ENCODE results near the gene SPIC. TPM values are rescaled to one million over a fixed set of nuclear protein-coding genes. Genes with fewer than 3 reads are reported as not detected.

Gene SPIC
- total and polyA plus RNA-seq, 2 donors, result 2.2 to 7.0 TPM

DNA sequence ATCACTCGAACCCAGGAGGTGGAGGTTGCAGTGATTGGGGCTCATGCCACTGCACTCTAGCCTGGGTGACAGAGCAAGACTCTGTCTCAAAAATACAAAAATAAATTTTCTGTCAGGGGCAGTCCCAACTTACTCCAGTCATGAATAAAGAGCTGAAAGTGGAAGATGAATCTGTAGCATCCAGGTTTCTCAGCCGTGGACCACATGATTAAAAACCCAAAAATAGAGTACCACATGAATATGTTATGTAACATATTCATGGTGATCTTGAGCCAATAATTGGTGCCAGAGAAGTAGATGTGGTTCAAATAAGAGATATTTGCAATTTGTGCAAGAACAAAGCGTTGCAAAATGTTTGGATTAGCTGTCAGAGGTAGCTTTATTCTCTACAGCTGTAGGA lies 23.1 kb downstream of the SPIC start:
- no peaks in the 10 kb centered on the region for H3K9me3 ChIP-seq (ENCODE audit: control insufficient read depth in 2 of 2, insufficient read depth in 1 of 2, low read length in 1 of 2)
- no peaks in the 10 kb centered on the region for H3K36me3 ChIP-seq (ENCODE audit: control insufficient read depth in 2 of 2, insufficient read depth in 2 of 2, low read length in 1 of 2)
- no peak overlapping the region for H3K4me3 ChIP-seq (ENCODE audit: low read length in 2 of 2)
- no peak for DNase-seq (ENCODE audit: low read depth in 6 of 9, low spot score in 9 of 9)
- WGBS, result 88% methylated on average over 3 of the region's 3 CpGs
- H3K27ac ChIP-seq (ENCODE audit: low read depth in 1 of 2, low read length in 1 of 2), result no peak overlapping the region
- no peaks in the 10 kb centered on the region for H3K27me3 ChIP-seq (ENCODE audit: control insufficient read depth in 2 of 2, insufficient read depth in 1 of 2, low read length in 1 of 2)
- H3K4me1 ChIP-seq (ENCODE audit: control insufficient read depth in 2 of 2, insufficient read depth in 2 of 2, low read length in 2 of 2), result no peaks in the 10 kb centered on the region

DNA sequence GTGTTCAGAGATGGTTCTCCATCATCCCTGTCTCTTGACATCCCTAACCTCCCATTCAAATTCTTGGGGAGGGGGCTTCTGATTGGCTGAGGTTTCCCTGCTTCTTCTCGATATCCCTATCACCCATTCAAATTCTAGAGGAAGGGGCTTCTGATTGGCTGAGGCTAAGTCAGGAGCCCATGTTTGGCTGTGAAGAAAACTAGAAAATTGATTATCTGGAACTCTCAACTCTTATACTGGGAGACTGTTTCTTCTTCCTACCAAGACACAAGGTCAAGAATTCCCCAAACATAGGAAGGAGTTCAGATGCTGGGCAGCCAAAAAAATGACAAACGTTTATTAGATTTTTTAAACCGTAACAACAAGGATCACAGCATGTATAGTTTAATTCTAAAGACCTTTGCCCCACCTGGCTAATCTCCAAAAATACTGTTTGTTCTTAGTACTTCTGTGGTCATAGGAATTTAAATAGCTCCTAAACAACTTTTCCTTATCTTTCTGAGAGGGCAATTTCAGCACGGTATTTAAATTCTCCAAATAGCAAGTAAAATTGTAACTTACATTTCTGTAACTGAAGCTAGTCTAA lies 26.4 kb downstream of the SPIC start:
- Histone ChIP-seq H3K36me3 (ENCODE audit: control insufficient read depth in 2 of 2, insufficient read depth in 2 of 2, low read length in 1 of 2) (no peaks in the 10 kb centered on the region), H3K27me3 (ENCODE audit: control insufficient read depth in 2 of 2, insufficient read depth in 1 of 2, low read length in 1 of 2) (no peaks in the 10 kb centered on the region), H3K9me3 (ENCODE audit: control insufficient read depth in 2 of 2, insufficient read depth in 1 of 2, low read length in 1 of 2) (no peaks in the 10 kb centered on the region), H3K4me1 (ENCODE audit: control insufficient read depth in 2 of 2, insufficient read depth in 2 of 2, low read length in 2 of 2) (no peaks in the 10 kb centered on the region), H3K4me3 (ENCODE audit: low read length in 2 of 2) (no peak overlapping the region), H3K27ac (ENCODE audit: low read depth in 1 of 2, low read length in 1 of 2) (no peak overlapping the region)
- no peak for DNase-seq (ENCODE audit: low read depth in 6 of 9, low spot score in 9 of 9)
- WGBS, result 85% methylated on average over 4 of the region's 4 CpGs

DNA sequence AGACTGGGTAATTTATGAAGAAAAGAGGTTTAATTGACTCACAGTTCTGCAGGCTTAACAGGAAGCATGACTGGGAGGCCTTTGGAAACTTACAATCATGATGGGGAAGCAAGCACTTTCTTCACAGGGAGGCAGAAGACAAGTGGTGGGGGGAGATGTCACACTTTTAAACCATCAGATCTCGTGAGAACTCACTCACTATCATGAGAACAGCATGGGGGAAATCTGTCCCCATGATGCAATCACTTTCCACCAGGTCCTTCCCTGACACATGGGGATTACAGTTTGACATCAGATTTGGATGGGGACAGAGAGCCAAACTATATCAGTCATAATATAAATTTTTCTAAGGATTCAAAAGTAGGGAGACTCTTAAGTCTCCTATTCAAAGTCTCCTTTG lies 46.0 kb downstream of the SPIC start:
- DNase-seq (ENCODE audit: low read depth in 6 of 9, low spot score in 9 of 9), result no peak
- 33% methylated on average over 1 of the region's 1 CpG for WGBS
- no peaks in the 10 kb centered on the region for H3K36me3 ChIP-seq (ENCODE audit: control insufficient read depth in 2 of 2, insufficient read depth in 2 of 2, low read length in 1 of 2)
- H3K27me3 ChIP-seq (ENCODE audit: control insufficient read depth in 2 of 2, insufficient read depth in 1 of 2, low read length in 1 of 2), result no peaks in the 10 kb centered on the region
- no peak overlapping the region for H3K27ac ChIP-seq (ENCODE audit: low read depth in 1 of 2, low read length in 1 of 2)
- H3K4me3 ChIP-seq (ENCODE audit: low read length in 2 of 2), result no peak overlapping the region
- no peaks in the 10 kb centered on the region for H3K4me1 ChIP-seq (ENCODE audit: control insufficient read depth in 2 of 2, insufficient read depth in 2 of 2, low read length in 2 of 2)
- H3K9me3 ChIP-seq (ENCODE audit: control insufficient read depth in 2 of 2, insufficient read depth in 1 of 2, low read length in 1 of 2), result no peaks in the 10 kb centered on the region

DNA sequence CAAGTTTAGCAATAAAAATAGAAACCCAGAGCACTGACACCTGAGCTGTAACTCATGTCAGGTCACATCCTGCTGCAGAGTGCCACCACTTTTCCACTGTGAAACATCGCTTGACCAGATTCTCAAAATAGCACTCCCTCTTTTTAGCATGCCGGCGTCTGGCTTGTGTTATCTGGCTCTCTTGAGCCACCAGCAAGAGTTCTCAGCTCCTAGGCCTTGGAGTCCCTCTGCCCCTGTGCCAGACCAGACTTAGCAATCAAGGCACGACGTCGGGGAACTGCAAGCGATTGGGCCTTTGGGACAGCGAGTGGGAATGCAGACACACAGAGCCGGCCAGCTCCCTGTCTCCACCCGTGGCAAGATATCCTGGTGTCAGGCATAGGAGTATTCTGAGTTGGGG lies 52.5 kb downstream of the SPIC start:
- Histone ChIP-seq H3K27me3 (ENCODE audit: control insufficient read depth in 2 of 2, insufficient read depth in 1 of 2, low read length in 1 of 2) (peaks cover 0 to 3% of the 10 kb centered on the region in 2 donors), H3K4me1 (ENCODE audit: control insufficient read depth in 2 of 2, insufficient read depth in 2 of 2, low read length in 2 of 2) (no peaks in the 10 kb centered on the region), H3K36me3 (ENCODE audit: control insufficient read depth in 2 of 2, insufficient read depth in 2 of 2, low read length in 1 of 2) (no peaks in the 10 kb centered on the region), H3K27ac (ENCODE audit: low read depth in 1 of 2, low read length in 1 of 2) (no peak overlapping the region), H3K9me3 (ENCODE audit: control insufficient read depth in 2 of 2, insufficient read depth in 1 of 2, low read length in 1 of 2) (no peaks in the 10 kb centered on the region), H3K4me3 (ENCODE audit: low read length in 2 of 2) (no peak overlapping the region)
- DNase-seq (ENCODE audit: low read depth in 6 of 9, low spot score in 9 of 9), result no peak
- WGBS, result 82% methylated on average over 10 of the region's 10 CpGs

DNA sequence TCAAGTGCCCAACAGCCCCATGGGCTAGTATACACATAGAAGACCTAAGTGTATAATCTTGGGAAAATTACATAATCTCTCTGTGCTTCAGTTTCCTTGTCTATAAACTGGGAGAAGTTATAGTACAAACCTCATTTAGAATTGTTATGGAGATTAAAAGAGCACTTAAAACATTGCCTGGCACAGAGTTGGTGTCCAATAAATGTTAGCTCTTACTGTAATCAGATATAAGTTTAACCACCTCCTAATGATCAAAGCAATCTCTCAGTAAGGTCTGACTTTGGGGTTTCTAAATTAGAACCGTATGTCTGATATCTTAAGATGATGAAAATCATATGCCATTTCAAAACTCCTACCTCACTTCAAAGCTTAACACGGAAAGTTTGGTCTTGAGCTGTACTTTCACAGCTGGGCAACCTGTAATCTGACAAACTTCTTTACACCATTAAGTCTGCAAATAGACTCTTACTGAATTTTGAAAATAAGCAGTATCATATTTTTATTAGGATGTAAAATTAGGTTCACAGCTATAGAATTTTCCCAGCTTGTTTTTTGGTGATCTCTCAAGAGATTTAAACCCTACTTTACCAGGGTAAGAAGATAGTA lies 61.0 kb downstream of the SPIC start:
- WGBS, result 72% methylated on average over 2 of the region's 2 CpGs

More for the DNA sequence above, 61.0 kb downstream of the SPIC start:
- H3K9me3 ChIP-seq (ENCODE audit: control insufficient read depth in 2 of 2, insufficient read depth in 1 of 2, low read length in 1 of 2), result no peaks in the 10 kb centered on the region
- H3K27me3 ChIP-seq (ENCODE audit: control insufficient read depth in 2 of 2, insufficient read depth in 1 of 2, low read length in 1 of 2), result no peaks in the 10 kb centered on the region
- no peaks in the 10 kb centered on the region for H3K4me1 ChIP-seq (ENCODE audit: control insufficient read depth in 2 of 2, insufficient read depth in 2 of 2, low read length in 2 of 2)
- no peak for DNase-seq (ENCODE audit: low read depth in 6 of 9, low spot score in 9 of 9)
- H3K27ac ChIP-seq (ENCODE audit: low read depth in 1 of 2, low read length in 1 of 2), result no peak overlapping the region
- H3K36me3 ChIP-seq (ENCODE audit: control insufficient read depth in 2 of 2, insufficient read depth in 2 of 2, low read length in 1 of 2), result no peaks in the 10 kb centered on the region
- no peak overlapping the region for H3K4me3 ChIP-seq (ENCODE audit: low read length in 2 of 2)

Other genes starting within 250 kb of the SPIC start
- 9.3 TPM for gene UTP20, start 195.2 kb upstream of the SPIC start, total RNA-seq
- gene UTP20, start 195.2 kb upstream of the SPIC start, polyA plus RNA-seq, result 2.5 TPM
- gene ARL1, start 67.6 kb upstream of the SPIC start, total RNA-seq, result 46.6 TPM
- gene ARL1, start 67.6 kb upstream of the SPIC start, polyA plus RNA-seq, result 31.6 TPM
- 4.6 TPM for gene MYBPC1, start 119.6 kb downstream of the SPIC start, total RNA-seq
- gene MYBPC1, start 119.6 kb downstream of the SPIC start, polyA plus RNA-seq, result 10.6 TPM
- gene CHPT1, start 222.3 kb downstream of the SPIC start, total RNA-seq, result 12.8 TPM
- gene CHPT1, start 222.3 kb downstream of the SPIC start, polyA plus RNA-seq, result 34.4 TPM

Data from thymus (tissue), 11 donors.